A549 (cell line): Measurements from ENCODE around the gene ASB7.

ENCODE experiments used
- BHLHE40 ChIP-seq: IDR thresholded peaks from 2 replicates; pipeline ENCODE4 v1.6.1; 2012; ENCODE audit warnings: low read depth, low read length, inconsistent platforms
- CHD2 ChIP-seq: fragments of 150-350 bp; IDR thresholded peaks from 2 replicates; pipeline ENCODE4 v1.6.1; 2014; ENCODE audit warnings: low read length; ENCODE audit not compliant: partially characterized antibody
- JUN ChIP-seq, 2 experiments: fragments of >200 bp; sonication (Bioruptor Twin); formaldehyde crosslinking; IDR thresholded peaks; 2 replicates in 1 of 2; 3 replicates in 1 of 2; pipeline ENCODE4 v1.6.1; 2016 to 2017
- MAZ ChIP-seq: fragments of 150-350 bp; IDR thresholded peaks from 2 replicates; pipeline ENCODE4 v1.6.1; 2014; ENCODE audit warnings: antibody characterized with exemption, low read depth, low read length, borderline replicate concordance
- NFE2L2 ChIP-seq: fragments of 150-350 bp; conservative IDR thresholded peaks from 2 replicates; pipeline ENCODE4 v1.6.1; 2014; ENCODE audit warnings: low read length
- PHF8 ChIP-seq: fragments of 200-600 bp; sonication (generic); IDR thresholded peaks from 2 replicates; pipeline ENCODE4 v1.6.1; 2016; ENCODE audit warnings: low read depth, mild to moderate bottlenecking, antibody characterized with exemption, moderate library complexity, borderline replicate concordance
- POLR2AphosphoS2 ChIP-seq: conservative IDR thresholded peaks from 2 replicates; pipeline ENCODE4 v1.6.1; 2012; ENCODE audit warnings: low read length, improper control_type of control experiment, inconsistent platforms
- RAD21 ChIP-seq, 2 experiments: fragments of >200 bp in 1 of 2; sonication (Bioruptor Twin) in 1 of 2; formaldehyde crosslinking in 1 of 2; IDR thresholded peaks in 1 of 2; conservative IDR thresholded peaks in 1 of 2; 2 replicates in 1 of 2; 3 replicates in 1 of 2; pipeline ENCODE4 v1.6.1; 2012 to 2018; ENCODE audit warnings: inconsistent platforms in 1 of 2
- TF ChIP-seq, protein P1 (sequence below): fragments of >200 bp; sonication (Bioruptor Twin); formaldehyde crosslinking; IDR thresholded peaks from 3 replicates; pipeline ENCODE4 v1.5.1; 2016
- TF ChIP-seq, protein P2 (sequence below): fragments of 200-600 bp; sonication (generic); IDR thresholded peaks from 2 replicates; pipeline ENCODE4 v1.6.1; 2016; ENCODE audit warnings: antibody characterized with exemption, mild to moderate bottlenecking, moderate library complexity
- TF ChIP-seq, protein P3 (sequence below): fragments of 250-450 bp; sonication (Bioruptor Pico); IDR thresholded peaks from 2 replicates; pipeline ENCODE4 v1.5.0; 2021; ENCODE audit warnings: mild to moderate bottlenecking, moderate library complexity, borderline replicate concordance
- TF ChIP-seq, protein P4 (sequence below): fragments of 150-350 bp; IDR thresholded peaks from 2 replicates; pipeline ENCODE4 v1.6.1; 2014; ENCODE audit warnings: low read depth, mild to moderate bottlenecking, low read length

DNA sequence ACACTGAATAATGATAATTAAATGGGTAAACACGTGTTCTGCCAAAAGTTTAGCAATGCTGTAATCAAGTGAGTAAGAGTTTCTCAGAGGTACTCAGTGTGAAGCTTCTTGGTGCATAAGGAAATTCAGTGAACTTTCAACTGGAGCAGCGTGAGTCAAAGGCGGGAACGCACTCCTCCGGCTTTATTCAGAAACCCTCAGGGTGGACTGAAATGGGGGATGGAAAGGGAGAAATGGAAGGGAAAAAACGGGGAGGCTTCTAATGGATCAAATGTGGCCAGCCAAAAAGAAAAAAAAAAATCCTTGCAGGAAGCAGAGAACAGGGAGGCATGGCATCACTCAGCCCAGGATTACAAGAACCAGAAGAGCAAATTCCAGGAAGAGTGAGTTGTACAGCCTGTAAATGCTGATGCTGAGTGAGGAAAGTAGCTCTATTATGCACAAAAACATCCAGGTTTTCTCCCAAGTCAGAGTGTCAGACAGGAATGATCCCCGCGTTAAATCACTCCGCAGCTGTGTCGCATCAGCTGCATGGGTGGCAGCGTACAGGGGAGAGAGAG, 85.3 kb downstream of the ASB7 start:
- TF ChIP-seq PHF8 (no peak), RAD21 (conservative IDR thresholded peaks at IDR 0.05 in 1 of 2, IDR thresholded peaks at IDR 0.05 in 1 of 2) (no peak), POLR2AphosphoS2 (no peak), JUN (IDR thresholded peaks at IDR 0.05) (no peak), NFE2L2 (no peak), MAZ (no peak), CHD2 (no peak), BHLHE40 (no peak)
- TF ChIP-seq, protein P1, sequence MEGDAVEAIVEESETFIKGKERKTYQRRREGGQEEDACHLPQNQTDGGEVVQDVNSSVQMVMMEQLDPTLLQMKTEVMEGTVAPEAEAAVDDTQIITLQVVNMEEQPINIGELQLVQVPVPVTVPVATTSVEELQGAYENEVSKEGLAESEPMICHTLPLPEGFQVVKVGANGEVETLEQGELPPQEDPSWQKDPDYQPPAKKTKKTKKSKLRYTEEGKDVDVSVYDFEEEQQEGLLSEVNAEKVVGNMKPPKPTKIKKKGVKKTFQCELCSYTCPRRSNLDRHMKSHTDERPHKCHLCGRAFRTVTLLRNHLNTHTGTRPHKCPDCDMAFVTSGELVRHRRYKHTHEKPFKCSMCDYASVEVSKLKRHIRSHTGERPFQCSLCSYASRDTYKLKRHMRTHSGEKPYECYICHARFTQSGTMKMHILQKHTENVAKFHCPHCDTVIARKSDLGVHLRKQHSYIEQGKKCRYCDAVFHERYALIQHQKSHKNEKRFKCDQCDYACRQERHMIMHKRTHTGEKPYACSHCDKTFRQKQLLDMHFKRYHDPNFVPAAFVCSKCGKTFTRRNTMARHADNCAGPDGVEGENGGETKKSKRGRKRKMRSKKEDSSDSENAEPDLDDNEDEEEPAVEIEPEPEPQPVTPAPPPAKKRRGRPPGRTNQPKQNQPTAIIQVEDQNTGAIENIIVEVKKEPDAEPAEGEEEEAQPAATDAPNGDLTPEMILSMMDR: no peak
- TF ChIP-seq, protein P2, sequence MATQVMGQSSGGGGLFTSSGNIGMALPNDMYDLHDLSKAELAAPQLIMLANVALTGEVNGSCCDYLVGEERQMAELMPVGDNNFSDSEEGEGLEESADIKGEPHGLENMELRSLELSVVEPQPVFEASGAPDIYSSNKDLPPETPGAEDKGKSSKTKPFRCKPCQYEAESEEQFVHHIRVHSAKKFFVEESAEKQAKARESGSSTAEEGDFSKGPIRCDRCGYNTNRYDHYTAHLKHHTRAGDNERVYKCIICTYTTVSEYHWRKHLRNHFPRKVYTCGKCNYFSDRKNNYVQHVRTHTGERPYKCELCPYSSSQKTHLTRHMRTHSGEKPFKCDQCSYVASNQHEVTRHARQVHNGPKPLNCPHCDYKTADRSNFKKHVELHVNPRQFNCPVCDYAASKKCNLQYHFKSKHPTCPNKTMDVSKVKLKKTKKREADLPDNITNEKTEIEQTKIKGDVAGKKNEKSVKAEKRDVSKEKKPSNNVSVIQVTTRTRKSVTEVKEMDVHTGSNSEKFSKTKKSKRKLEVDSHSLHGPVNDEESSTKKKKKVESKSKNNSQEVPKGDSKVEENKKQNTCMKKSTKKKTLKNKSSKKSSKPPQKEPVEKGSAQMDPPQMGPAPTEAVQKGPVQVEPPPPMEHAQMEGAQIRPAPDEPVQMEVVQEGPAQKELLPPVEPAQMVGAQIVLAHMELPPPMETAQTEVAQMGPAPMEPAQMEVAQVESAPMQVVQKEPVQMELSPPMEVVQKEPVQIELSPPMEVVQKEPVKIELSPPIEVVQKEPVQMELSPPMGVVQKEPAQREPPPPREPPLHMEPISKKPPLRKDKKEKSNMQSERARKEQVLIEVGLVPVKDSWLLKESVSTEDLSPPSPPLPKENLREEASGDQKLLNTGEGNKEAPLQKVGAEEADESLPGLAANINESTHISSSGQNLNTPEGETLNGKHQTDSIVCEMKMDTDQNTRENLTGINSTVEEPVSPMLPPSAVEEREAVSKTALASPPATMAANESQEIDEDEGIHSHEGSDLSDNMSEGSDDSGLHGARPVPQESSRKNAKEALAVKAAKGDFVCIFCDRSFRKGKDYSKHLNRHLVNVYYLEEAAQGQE: no peak
- TF ChIP-seq, protein P3, sequence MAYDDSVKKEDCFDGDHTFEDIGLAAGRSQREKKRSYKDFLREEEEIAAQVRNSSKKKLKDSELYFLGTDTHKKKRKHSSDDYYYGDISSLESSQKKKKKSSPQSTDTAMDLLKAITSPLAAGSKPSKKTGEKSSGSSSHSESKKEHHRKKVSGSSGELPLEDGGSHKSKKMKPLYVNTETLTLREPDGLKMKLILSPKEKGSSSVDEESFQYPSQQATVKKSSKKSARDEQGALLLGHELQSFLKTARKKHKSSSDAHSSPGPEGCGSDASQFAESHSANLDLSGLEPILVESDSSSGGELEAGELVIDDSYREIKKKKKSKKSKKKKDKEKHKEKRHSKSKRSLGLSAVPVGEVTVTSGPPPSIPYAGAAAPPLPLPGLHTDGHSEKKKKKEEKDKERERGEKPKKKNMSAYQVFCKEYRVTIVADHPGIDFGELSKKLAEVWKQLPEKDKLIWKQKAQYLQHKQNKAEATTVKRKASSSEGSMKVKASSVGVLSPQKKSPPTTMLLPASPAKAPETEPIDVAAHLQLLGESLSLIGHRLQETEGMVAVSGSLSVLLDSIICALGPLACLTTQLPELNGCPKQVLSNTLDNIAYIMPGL (CRISPR knock-in tag): no peak
- TF ChIP-seq, protein P4, sequence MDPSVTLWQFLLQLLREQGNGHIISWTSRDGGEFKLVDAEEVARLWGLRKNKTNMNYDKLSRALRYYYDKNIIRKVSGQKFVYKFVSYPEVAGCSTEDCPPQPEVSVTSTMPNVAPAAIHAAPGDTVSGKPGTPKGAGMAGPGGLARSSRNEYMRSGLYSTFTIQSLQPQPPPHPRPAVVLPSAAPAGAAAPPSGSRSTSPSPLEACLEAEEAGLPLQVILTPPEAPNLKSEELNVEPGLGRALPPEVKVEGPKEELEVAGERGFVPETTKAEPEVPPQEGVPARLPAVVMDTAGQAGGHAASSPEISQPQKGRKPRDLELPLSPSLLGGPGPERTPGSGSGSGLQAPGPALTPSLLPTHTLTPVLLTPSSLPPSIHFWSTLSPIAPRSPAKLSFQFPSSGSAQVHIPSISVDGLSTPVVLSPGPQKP: no peak
